Kidney (tissue), 14 donors: ENCODE measurements around the gene FAM193A. TPM values are rescaled to one million over a fixed set of nuclear protein-coding genes. Genes with fewer than 3 reads are reported as not detected.

Source experiments
- DNase-seq, 5 donors: peaks; one replicate each; pipeline ENCODE4 v3.0.0-alpha.2; 2013 to 2020
- FAIRE-seq: peaks from 2 replicates; lab custom pipeline; 2012; peaks lifted over from hg19 to GRCh38; lab: Jason Lieb, UNC
- H3K27ac ChIP-seq, 2 donors: one replicate each; pipeline ENCODE4 v1.7.0; 2013; ENCODE audit warnings: low read depth in 2 of 2, low read length in 2 of 2, inconsistent platforms in 1 of 2
- H3K27me3 ChIP-seq: one replicate; pipeline ENCODE4 v1.7.1; 2013; ENCODE audit warnings: low read length, inconsistent platforms; ENCODE audit not compliant: control insufficient read depth, insufficient read depth
- H3K36me3 ChIP-seq, 3 donors: one replicate each; pipeline versions ENCODE4 v1.7.0 to v1.7.1; 2013; ENCODE audit warnings: low read length in 3 of 3, control low read depth in 1 of 3, inconsistent platforms in 1 of 3; ENCODE audit not compliant: insufficient read depth in 3 of 3, control insufficient read depth in 2 of 3
- H3K4me1 ChIP-seq, 3 donors: one replicate each; pipeline versions ENCODE4 v1.7.0 to v1.7.1; 2013; ENCODE audit warnings: low read length in 3 of 3, inconsistent platforms in 1 of 3, low read depth in 1 of 3; ENCODE audit not compliant: control insufficient read depth in 2 of 3, insufficient read depth in 2 of 3
- H3K4me3 ChIP-seq, 3 donors: one replicate each; pipeline versions ENCODE4 v1.7.0 to v1.8.1; 2013; ENCODE audit warnings: low read length in 3 of 3, control low read depth in 1 of 3, inconsistent platforms in 1 of 3
- H3K9ac ChIP-seq, 3 donors: one replicate each; pipeline versions ENCODE4 v1.7.0 to v1.7.1; 2013; ENCODE audit warnings: low read length in 3 of 3, control low read depth in 1 of 3, inconsistent platforms in 1 of 3
- H3K9me3 ChIP-seq, 3 donors: one replicate each; pipeline versions ENCODE4 v1.7.0 to v1.7.1; 2013; ENCODE audit warnings: low read length in 3 of 3, control low read depth in 1 of 3, inconsistent platforms in 1 of 3; ENCODE audit not compliant: control insufficient read depth in 2 of 3, insufficient read depth in 1 of 3
- intact Hi-C: fragments of 100-400 bp; cut with DNase I; formaldehyde crosslinking; loops from one replicate; pipeline ENCODE4 v1.11.1; 2022
- polyA plus RNA-seq: library from polyadenylated mRNA; stranded (reverse); fragments of 350-450 nt; fragmentation: Illumina TruSeq; extraction: RNeasy Lipid Tissue Mini Kit (QIAGEN cat#74804); gene quantifications from one replicate; pipeline ENCODE4 v1.2.3, GENCODE V29; 2014; ENCODE audit warnings: low read depth, low replicate concordance; ENCODE audit not compliant: insufficient read depth
- total RNA-seq: library from RNA; stranded (reverse); fragmentation: NEBNext Ultra II Directional; extraction: Animal tissue kit (Norgen Biotek cat#: 25700); gene quantifications from one replicate; pipeline ENCODE4 v1.2.1, GENCODE V29; 2021
- TF ChIP-seq, protein P1 (sequence below): IDR thresholded peaks from 3 replicates; pipeline ENCODE4 v1.5.1; 2012; ENCODE audit warnings: mild to moderate bottlenecking, moderate library complexity, borderline replicate concordance; ENCODE audit not compliant: insufficient read depth; ENCODE audit errors: extremely low read depth
- donor health status: control.
- donor health status: control.
- donor health status: control.
- donor health status: control.
- donor health status: control.
- donor health status: DM: yes; HTN: yes; CAD: no.
- donor health status: Normal renal cell carcinoma (clear cell type).

Gene FAM193A
- total and polyA plus RNA-seq, 2 donors from 2014 or later = 6.3 to 29.3 TPM

DNA sequence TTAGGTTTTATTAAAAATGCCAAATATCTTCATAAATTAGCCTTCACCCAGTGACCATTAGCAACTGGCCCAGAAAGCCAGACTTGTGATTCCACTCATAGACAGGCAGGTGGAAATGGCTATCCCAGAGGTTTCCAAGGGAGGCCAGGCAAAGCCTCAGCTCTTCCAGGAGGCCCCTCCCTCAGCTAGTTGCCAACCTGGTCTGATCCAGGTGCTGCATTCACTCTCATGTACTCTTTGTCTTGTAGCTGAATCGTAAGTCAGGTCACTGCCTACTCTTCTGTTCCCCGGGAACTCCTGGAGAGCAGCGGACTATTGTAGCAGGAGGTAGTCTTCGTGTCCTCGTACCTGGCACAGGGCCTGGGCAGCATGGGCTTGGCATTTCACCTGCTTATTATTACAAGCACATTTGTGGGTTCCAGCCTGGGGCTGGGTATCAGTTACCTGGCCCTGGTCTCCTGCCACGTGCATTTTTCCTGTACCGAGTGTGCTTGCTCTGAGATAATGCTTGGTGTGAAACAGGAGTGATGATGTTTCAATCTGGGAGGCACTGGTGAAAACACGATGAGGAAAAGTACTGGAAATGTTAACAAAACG lies 101.6 kb downstream of the FAM193A start:
- Histone ChIP-seq H3K4me3 (no peak overlapping the region), H3K9me3 (no peaks in the 10 kb centered on the region), H3K4me1 (no peaks in the 10 kb centered on the region), H3K27ac (no peak overlapping the region), H3K9ac (no peak overlapping the region), H3K36me3 (peaks cover 9 to 33% (median 14%) of the 10 kb centered on the region in 3 donors), H3K27me3 (no peaks in the 10 kb centered on the region)
- intact Hi-C loops = no loop called here
- DNase-seq (no peak), FAIRE-seq (no peak)
- TF ChIP-seq, protein P1, sequence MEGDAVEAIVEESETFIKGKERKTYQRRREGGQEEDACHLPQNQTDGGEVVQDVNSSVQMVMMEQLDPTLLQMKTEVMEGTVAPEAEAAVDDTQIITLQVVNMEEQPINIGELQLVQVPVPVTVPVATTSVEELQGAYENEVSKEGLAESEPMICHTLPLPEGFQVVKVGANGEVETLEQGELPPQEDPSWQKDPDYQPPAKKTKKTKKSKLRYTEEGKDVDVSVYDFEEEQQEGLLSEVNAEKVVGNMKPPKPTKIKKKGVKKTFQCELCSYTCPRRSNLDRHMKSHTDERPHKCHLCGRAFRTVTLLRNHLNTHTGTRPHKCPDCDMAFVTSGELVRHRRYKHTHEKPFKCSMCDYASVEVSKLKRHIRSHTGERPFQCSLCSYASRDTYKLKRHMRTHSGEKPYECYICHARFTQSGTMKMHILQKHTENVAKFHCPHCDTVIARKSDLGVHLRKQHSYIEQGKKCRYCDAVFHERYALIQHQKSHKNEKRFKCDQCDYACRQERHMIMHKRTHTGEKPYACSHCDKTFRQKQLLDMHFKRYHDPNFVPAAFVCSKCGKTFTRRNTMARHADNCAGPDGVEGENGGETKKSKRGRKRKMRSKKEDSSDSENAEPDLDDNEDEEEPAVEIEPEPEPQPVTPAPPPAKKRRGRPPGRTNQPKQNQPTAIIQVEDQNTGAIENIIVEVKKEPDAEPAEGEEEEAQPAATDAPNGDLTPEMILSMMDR = no peak

DNA sequence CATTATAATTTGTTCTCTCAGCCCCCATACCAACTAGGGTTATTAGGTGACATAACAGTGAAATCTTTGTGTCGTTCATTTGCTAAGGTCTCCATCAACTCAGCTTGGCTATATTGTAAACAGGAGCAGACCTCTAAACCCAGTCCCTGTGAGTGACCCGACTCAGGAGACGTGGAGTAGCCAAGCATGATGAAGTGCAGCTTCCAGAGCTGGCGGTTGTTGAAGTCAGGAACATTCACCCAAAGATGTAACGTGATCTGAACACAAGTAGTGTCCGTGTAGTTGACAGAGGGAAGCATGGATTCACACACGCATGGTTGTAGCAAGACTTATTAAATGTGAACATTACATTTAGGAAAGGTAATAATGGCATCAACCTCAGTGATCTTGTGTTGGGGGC lies 102.3 kb downstream of the FAM193A start:
- H3K27ac ChIP-seq = no peak overlapping the region
- TF ChIP-seq, protein P1 = no peak
- H3K9ac ChIP-seq = no peak overlapping the region
- FAIRE-seq (no peak), DNase-seq (no peak)
- peaks cover 10 to 33% (median 14%) of the 10 kb centered on the region in 3 donors for H3K36me3 ChIP-seq
- H3K4me1 ChIP-seq = no peaks in the 10 kb centered on the region
- H3K4me3 ChIP-seq = no peak overlapping the region
- H3K27me3 ChIP-seq = no peaks in the 10 kb centered on the region
- no peaks in the 10 kb centered on the region for H3K9me3 ChIP-seq
- intact Hi-C loops = no loop called here

DNA sequence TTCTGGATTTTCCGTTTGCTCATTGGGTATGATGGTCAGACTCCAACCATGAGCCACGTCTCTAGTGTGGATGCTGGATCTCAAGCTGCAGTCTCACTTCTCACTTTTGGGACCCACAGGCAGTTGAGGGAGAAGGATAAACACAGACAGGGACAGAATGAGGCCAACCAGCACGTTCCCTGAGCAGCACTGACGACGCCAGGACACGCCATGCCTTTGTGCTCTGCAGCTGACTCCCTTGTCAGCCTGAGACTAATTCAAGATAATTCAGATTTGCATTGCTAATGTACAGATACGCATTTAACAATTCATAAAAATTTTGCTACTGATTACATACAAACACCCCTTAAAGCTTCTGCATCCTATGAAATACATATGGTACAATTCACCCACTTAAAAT lies 106.5 kb downstream of the FAM193A start:
- no peak for DNase-seq
- no peaks in the 10 kb centered on the region for H3K9me3 ChIP-seq
- no peaks in the 10 kb centered on the region for H3K27me3 ChIP-seq
- FAIRE-seq = no peak
- no peak overlapping the region for H3K27ac ChIP-seq
- intact Hi-C loops = no loop called here
- TF ChIP-seq, protein P1 = no peak
- H3K36me3 ChIP-seq = peaks cover 10 to 46% (median 18%) of the 10 kb centered on the region in 3 donors
- no peaks in the 10 kb centered on the region for H3K4me1 ChIP-seq
- H3K9ac ChIP-seq = no peak overlapping the region
- no peak overlapping the region for H3K4me3 ChIP-seq

DNA sequence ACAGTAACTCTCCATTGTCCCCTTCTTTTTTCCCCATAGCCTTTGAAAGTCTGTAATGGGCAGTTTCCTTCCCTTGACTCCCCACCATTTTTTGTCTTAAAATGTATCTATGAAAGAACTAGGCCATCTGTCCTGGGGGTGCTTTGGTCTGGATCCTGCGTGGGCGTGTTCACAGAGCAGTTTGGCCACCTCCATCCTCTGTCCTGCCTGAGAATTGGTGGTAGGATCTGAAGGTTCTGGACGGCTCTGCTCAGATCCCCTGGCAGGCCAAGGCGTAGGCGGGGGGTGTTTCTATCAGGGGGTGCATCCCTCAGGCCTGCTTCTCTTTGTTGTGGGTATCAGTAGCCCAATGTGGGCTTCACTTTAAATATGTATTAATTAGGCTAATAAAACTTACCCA lies 107.1 kb downstream of the FAM193A start:
- no peaks in the 10 kb centered on the region for H3K27me3 ChIP-seq
- intact Hi-C loops = no loop called here
- peaks cover 10 to 46% (median 24%) of the 10 kb centered on the region in 3 donors for H3K36me3 ChIP-seq
- H3K4me3 ChIP-seq = no peak overlapping the region
- no peaks in the 10 kb centered on the region for H3K4me1 ChIP-seq
- H3K27ac ChIP-seq = no peak overlapping the region
- H3K9ac ChIP-seq = no peak overlapping the region
- no peak for FAIRE-seq
- TF ChIP-seq, protein P1 = no peak
- DNase-seq = no peak
- no peaks in the 10 kb centered on the region for H3K9me3 ChIP-seq
